GM23248 (cell line): ENCODE measurements around the gene CCR8. TPM values are rescaled to one million over a fixed set of nuclear protein-coding genes. Genes with fewer than 3 reads are reported as not detected.

Source experiments
- DNase-seq: peaks from one replicate; pipeline ENCODE4 v3.0.0-alpha.2; 2015
- H2AFZ ChIP-seq: fragments of 200-600 bp; sonication (generic); 2 replicates; pipeline ENCODE4 v1.6.1; 2016; ENCODE audit warnings: antibody characterized with exemption
- H3F3A ChIP-seq: fragments of 200-600 bp; sonication (generic); 2 replicates; pipeline ENCODE4 v1.6.1; 2016; ENCODE audit warnings: mild to moderate bottlenecking, antibody characterized with exemption, mixed run types; ENCODE audit not compliant: insufficient read depth
- H3K27ac ChIP-seq: fragments of 200-600 bp; sonication (generic); 2 replicates; pipeline ENCODE4 v1.5.1; 2016; ENCODE audit warnings: mild to moderate bottlenecking
- H3K27me3 ChIP-seq: fragments of 200-600 bp; sonication (generic); replicated peaks from 2 replicates; pipeline ENCODE4 v1.6.1; 2016; ENCODE audit warnings: mild to moderate bottlenecking; ENCODE audit not compliant: insufficient read depth
- H3K36me3 ChIP-seq: fragments of 200-600 bp; sonication (generic); 2 replicates; pipeline ENCODE4 v1.6.1; 2016; ENCODE audit warnings: low read depth, mild to moderate bottlenecking
- H3K4me1 ChIP-seq: fragments of 200-600 bp; sonication (generic); 2 replicates; pipeline ENCODE4 v1.6.1; 2016; ENCODE audit warnings: mild to moderate bottlenecking; ENCODE audit not compliant: insufficient read depth
- H3K4me2 ChIP-seq: fragments of 200-600 bp; sonication (generic); one replicate; pipeline ENCODE4 v1.6.1; 2016; ENCODE audit warnings: mild to moderate bottlenecking; ENCODE audit not compliant: unreplicated experiment
- H3K4me3 ChIP-seq: fragments of 200-600 bp; sonication (generic); 2 replicates; pipeline ENCODE4 v1.5.1; 2016; ENCODE audit warnings: mild to moderate bottlenecking
- H3K79me2 ChIP-seq: fragments of 200-600 bp; sonication (generic); 2 replicates; pipeline ENCODE4 v1.6.1; 2016; ENCODE audit warnings: mild to moderate bottlenecking; ENCODE audit not compliant: insufficient read depth
- H3K9ac ChIP-seq: fragments of 200-600 bp; sonication (generic); 2 replicates; pipeline ENCODE4 v1.6.1; 2016; ENCODE audit warnings: mild to moderate bottlenecking
- H3K9me2 ChIP-seq: fragments of 200-600 bp; sonication (generic); 2 replicates; pipeline ENCODE4 v1.6.1; 2016; ENCODE audit warnings: mixed run types, mild to moderate bottlenecking, moderate library complexity; ENCODE audit not compliant: insufficient read depth
- H3K9me3 ChIP-seq: fragments of 200-600 bp; sonication (generic); one replicate; pipeline ENCODE4 v1.6.1; 2017; ENCODE audit warnings: low read depth
- H4K20me1 ChIP-seq: fragments of 200-600 bp; sonication (generic); 2 replicates; pipeline ENCODE4 v1.6.0; 2016; ENCODE audit not compliant: insufficient read depth
- EZH2 ChIP-seq: fragments of 200-600 bp; sonication (generic); IDR thresholded peaks from 2 replicates; pipeline ENCODE4 v1.6.1; 2018; ENCODE audit warnings: antibody characterized with exemption, mild to moderate bottlenecking; ENCODE audit not compliant: insufficient read depth, poor library complexity, severe bottlenecking
- EZH2phosphoT487 ChIP-seq: fragments of 200-600 bp; sonication (generic); IDR thresholded peaks from 2 replicates; pipeline ENCODE4 v1.6.1; 2018; ENCODE audit warnings: antibody characterized with exemption, moderate library complexity, mild to moderate bottlenecking, low read depth; ENCODE audit not compliant: insufficient read depth
- WGBS, 2 experiments: methylation state at CpG; one replicate each; pipeline ENCODE4 v1.1.6; 2015 to 2017; ENCODE audit warnings: low lambda C conversion rate in 2 of 2, low coverage in 1 of 2; ENCODE audit errors: missing lambda C conversion rate in 2 of 2; 5-methylcytosine and 5-hydroxymethylcytosine counted together
- in situ Hi-C: fragments of 300-500 bp; cut with MboI; formaldehyde crosslinking; loops from 2 replicates; pipeline ENCODE4 v1.15.0; 2020
- polyA plus RNA-seq: library from polyadenylated mRNA; unstranded; fragments of >200 nt; fragmentation: Nextera tagmentation; extraction: Ambion mirVana; gene quantifications from 2 replicates; pipeline ENCODE4 v1.2.1, GENCODE V29; 2016
- total RNA-seq: library from RNA; depleted of rRNA; stranded (reverse); fragments of >200 nt; shearing (Covaris generic); gene quantifications from 2 replicates; pipeline ENCODE4 v1.2.3, GENCODE V29; 2014

CCR8 gene
- total and polyA plus RNA-seq, 2 experiments from 2014 or later: not detected

DNA sequence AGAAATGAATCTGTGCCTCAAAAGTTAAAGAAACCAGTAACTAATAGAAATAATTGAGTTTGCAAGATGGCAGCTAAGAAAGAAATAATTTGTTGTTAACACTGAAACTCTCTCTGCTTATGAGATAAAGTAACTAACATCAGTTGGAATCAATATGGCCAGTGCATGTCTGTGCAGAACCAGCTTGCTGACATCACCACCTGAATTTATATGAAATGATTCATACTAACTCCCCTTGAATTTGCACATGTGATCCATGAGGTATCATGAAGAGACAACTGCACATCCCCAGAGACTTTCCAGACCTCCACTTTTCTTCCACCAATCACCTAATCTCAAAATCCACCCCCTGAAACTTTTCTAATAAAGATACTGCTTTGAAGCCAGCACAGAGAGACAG, 43.3 kb downstream of the CCR8 start:
- no peaks in the 10 kb centered on the region for H3K9me2 ChIP-seq
- DNase-seq: peak; percentile 19
- H3K79me2 ChIP-seq: no peaks in the 10 kb centered on the region
- in situ Hi-C loops: no loop called here
- no peaks in the 10 kb centered on the region for H3K9me3 ChIP-seq
- no peaks in the 10 kb centered on the region for H3K36me3 ChIP-seq
- no peak overlapping the region for H3K9ac ChIP-seq
- no peak overlapping the region for H3K4me3 ChIP-seq
- TF ChIP-seq EZH2phosphoT487 (no peak), EZH2 (no peak)
- H2AFZ ChIP-seq: no peak overlapping the region
- no peaks in the 10 kb centered on the region for H3F3A ChIP-seq
- no peak overlapping the region for H3K27ac ChIP-seq
- H4K20me1 ChIP-seq: no peaks in the 10 kb centered on the region
- no peaks in the 10 kb centered on the region; the same call in 1 of the 2 replicates for H3K27me3 ChIP-seq
- no peak overlapping the region for H3K4me2 ChIP-seq
- H3K4me1 ChIP-seq: no peaks in the 10 kb centered on the region

GRCh38 chr3:39376959-39377634, 47.6 kb downstream of the CCR8 start:
- H3K9me2 ChIP-seq: no peaks in the 10 kb centered on the region
- H3K4me2 ChIP-seq: no peak overlapping the region
- no peak for DNase-seq
- no peaks in the 10 kb centered on the region for H3F3A ChIP-seq
- H3K36me3 ChIP-seq: no peaks in the 10 kb centered on the region
- TF ChIP-seq EZH2phosphoT487 (no peak), EZH2 (no peak)
- no peaks in the 10 kb centered on the region for H3K79me2 ChIP-seq
- in situ Hi-C loops: no loop called here
- H2AFZ ChIP-seq: no peak overlapping the region
- H3K4me1 ChIP-seq: no peaks in the 10 kb centered on the region
- H3K4me3 ChIP-seq: no peak overlapping the region
- no peak overlapping the region for H3K27ac ChIP-seq
- H3K9me3 ChIP-seq: no peaks in the 10 kb centered on the region
- no peaks in the 10 kb centered on the region for H4K20me1 ChIP-seq
- no peak overlapping the region for H3K9ac ChIP-seq
- H3K27me3 ChIP-seq: no peaks in the 10 kb centered on the region; the same call in 1 of the 2 replicates
- WGBS, 2 experiments: 37 to 38% methylated on average over 5 of the region's 5 CpGs

GRCh38 chr3:39378088-39378487, 48.6 kb downstream of the CCR8 start:
- in situ Hi-C loops: no loop called here
- peak; percentile 43 for DNase-seq
- no peak overlapping the region for H3K4me2 ChIP-seq

GRCh38 chr3:39378957-39379777, 49.7 kb downstream of the CCR8 start:
- H3K4me3 ChIP-seq: no peak overlapping the region
- 87% methylated on average over 10 of the region's 10 CpGs for WGBS, 2 experiments
- H2AFZ ChIP-seq: no peak overlapping the region
- H3K4me1 ChIP-seq: peaks cover 7% of the 10 kb centered on the region
- H3K9me2 ChIP-seq: no peaks in the 10 kb centered on the region
- no peaks in the 10 kb centered on the region; the same call in 1 of the 2 replicates for H3K27me3 ChIP-seq
- TF ChIP-seq EZH2phosphoT487 (no peak), EZH2 (no peak)
- in situ Hi-C loops: no loop called here
- no peak overlapping the region for H3K27ac ChIP-seq
- no peaks in the 10 kb centered on the region for H3F3A ChIP-seq
- H3K9me3 ChIP-seq: no peaks in the 10 kb centered on the region
- H3K9ac ChIP-seq: no peak overlapping the region
- no peaks in the 10 kb centered on the region for H3K36me3 ChIP-seq
- no peak for DNase-seq
- H4K20me1 ChIP-seq: no peaks in the 10 kb centered on the region
- no peaks in the 10 kb centered on the region for H3K79me2 ChIP-seq
- no peak overlapping the region for H3K4me2 ChIP-seq

More at GRCh38 chr3:39378088-39378487, 48.6 kb downstream of the CCR8 start:
- Histone ChIP-seq H3K27me3 (no peaks in the 10 kb centered on the region; the same call in 1 of the 2 replicates), H2AFZ (no peak overlapping the region), H3K9ac (no peak overlapping the region), H3K36me3 (no peaks in the 10 kb centered on the region), H3K4me1 (peaks cover 7% of the 10 kb centered on the region), H3K4me3 (no peak overlapping the region), H3K27ac (no peak overlapping the region), H3K9me3 (no peaks in the 10 kb centered on the region), H4K20me1 (no peaks in the 10 kb centered on the region), H3K9me2 (no peaks in the 10 kb centered on the region), H3F3A (no peaks in the 10 kb centered on the region), H3K79me2 (no peaks in the 10 kb centered on the region)
- WGBS, 2 experiments: 47 to 49% methylated on average over 4 of the region's 4 CpGs
- TF ChIP-seq EZH2 (no peak), EZH2phosphoT487 (no peak)
